Measurements from ENCODE around the gene KCNJ1.

Gene KCNJ1

GRCh38 chr11:128901653-128902514 is 34.8 kb upstream of the KCNJ1 start:
- DNase-seq (ENCODE audit: low read depth, low spot score): peak; percentile 50

- DNase-seq (ENCODE audit: low read depth, low spot score): no peak
Measured at GRCh38 chr11:128900468-128900867, 33.4 kb upstream of the KCNJ1 start.

- DNase-seq (ENCODE audit: low read depth, low spot score): no peak
Measured at GRCh38 chr11:128898580-128899344, 31.7 kb upstream of the KCNJ1 start.

GRCh38 chr11:128897826-128898225 is 30.7 kb upstream of the KCNJ1 start:
- no peak for DNase-seq (ENCODE audit: low read depth, low spot score)

GRCh38 chr11:128896356-128896755 is 29.3 kb upstream of the KCNJ1 start:
- no peak for DNase-seq (ENCODE audit: low read depth, low spot score)

GRCh38 chr11:128895526-128895925 is 28.4 kb upstream of the KCNJ1 start:
- DNase-seq (ENCODE audit: low read depth, low spot score): peak; percentile 24

GRCh38 chr11:128894685-128895084 is 27.6 kb upstream of the KCNJ1 start:
- DNase-seq (ENCODE audit: low read depth, low spot score): no peak

- no peak for DNase-seq (ENCODE audit: low read depth, low spot score)
Measured at GRCh38 chr11:128894286-128894681, 27.2 kb upstream of the KCNJ1 start.

GRCh38 chr11:128893578-128894285 is 26.6 kb upstream of the KCNJ1 start:
- DNase-seq (ENCODE audit: low read depth, low spot score): no peak

- peak; percentile 43 for DNase-seq (ENCODE audit: low read depth, low spot score)
Measured at GRCh38 chr11:128892866-128893565, 25.9 kb upstream of the KCNJ1 start.

GRCh38 chr11:128891913-128892398 is 24.9 kb upstream of the KCNJ1 start:
- DNase-seq (ENCODE audit: low read depth, low spot score): no peak

GRCh38 chr11:128890543-128891368 is 23.7 kb upstream of the KCNJ1 start, which contains the start of gene KCNJ5:
Gene KCNJ5, plus strand, starts transcription at chr11:128891356. Its CDS starts 19,918 bp downstream, at chr11:128911274.
- peak; percentile 53 for DNase-seq (ENCODE audit: low read depth, low spot score)

GRCh38 chr11:128890216-128890542 is 23.1 kb upstream of the KCNJ1 start:
- DNase-seq (ENCODE audit: low read depth, low spot score): no peak

- DNase-seq (ENCODE audit: low read depth, low spot score): peak; percentile 41
Measured at GRCh38 chr11:128889657-128890213, 22.6 kb upstream of the KCNJ1 start.

- peak; percentile 63 for DNase-seq (ENCODE audit: low read depth, low spot score)
Measured at GRCh38 chr11:128888034-128888985, 21.2 kb upstream of the KCNJ1 start.

- peak; percentile 50 for DNase-seq (ENCODE audit: low read depth, low spot score)
Measured at GRCh38 chr11:128886406-128887124, 19.5 kb upstream of the KCNJ1 start.

GRCh38 chr11:128884703-128885338 is 17.7 kb upstream of the KCNJ1 start:
- DNase-seq (ENCODE audit: low read depth, low spot score): peak; percentile 59

GRCh38 chr11:128884054-128884453 is 17.0 kb upstream of the KCNJ1 start:
- no peak for DNase-seq (ENCODE audit: low read depth, low spot score)

All from ELF-1 (cell line).